Effector memory CD4-positive, alpha-beta T cell (primary cell): ENCODE data around the gene MS4A10.

Experiments used
- DNase-seq, 3 donors: peaks; one replicate each; pipeline ENCODE4 v3.0.0-alpha.2; 2020
- H3K27ac ChIP-seq: 2 replicates; pipeline ENCODE4 v1.7.0; 2013; ENCODE audit warnings: mild to moderate bottlenecking, low read length, moderate library complexity; ENCODE audit not compliant: insufficient read depth, poor library complexity, severe bottlenecking
- H3K27me3 ChIP-seq: replicated peaks from 2 replicates; pipeline ENCODE4 v1.7.0; 2013; ENCODE audit warnings: mild to moderate bottlenecking, low read length; ENCODE audit not compliant: insufficient read depth, control insufficient read depth, poor library complexity, severe bottlenecking
- H3K36me3 ChIP-seq: 2 replicates; pipeline ENCODE4 v1.7.0; 2013; ENCODE audit warnings: mild to moderate bottlenecking, low read length, moderate library complexity; ENCODE audit not compliant: control insufficient read depth, insufficient read depth
- H3K4me1 ChIP-seq: 2 replicates; pipeline ENCODE4 v1.7.0; 2013; ENCODE audit warnings: low read length, mild to moderate bottlenecking; ENCODE audit not compliant: control insufficient read depth, insufficient read depth, poor library complexity, severe bottlenecking
- H3K4me3 ChIP-seq: 2 replicates; pipeline ENCODE4 v1.7.0; 2013; ENCODE audit warnings: low read length, low read depth, mild to moderate bottlenecking; ENCODE audit not compliant: insufficient read depth, poor library complexity, severe bottlenecking
- H3K9me3 ChIP-seq: 2 replicates; pipeline ENCODE4 v1.7.0; 2013; ENCODE audit warnings: mild to moderate bottlenecking, low read length, moderate library complexity; ENCODE audit not compliant: control insufficient read depth
- total RNA-seq, 3 donors: gene quantifications; one replicate each; lab custom pipeline; 2026; lab: John Stamatoyannopoulos, UW

Gene MS4A10
- 0 reads per million in 3 donors for total RNA-seq

DNA sequence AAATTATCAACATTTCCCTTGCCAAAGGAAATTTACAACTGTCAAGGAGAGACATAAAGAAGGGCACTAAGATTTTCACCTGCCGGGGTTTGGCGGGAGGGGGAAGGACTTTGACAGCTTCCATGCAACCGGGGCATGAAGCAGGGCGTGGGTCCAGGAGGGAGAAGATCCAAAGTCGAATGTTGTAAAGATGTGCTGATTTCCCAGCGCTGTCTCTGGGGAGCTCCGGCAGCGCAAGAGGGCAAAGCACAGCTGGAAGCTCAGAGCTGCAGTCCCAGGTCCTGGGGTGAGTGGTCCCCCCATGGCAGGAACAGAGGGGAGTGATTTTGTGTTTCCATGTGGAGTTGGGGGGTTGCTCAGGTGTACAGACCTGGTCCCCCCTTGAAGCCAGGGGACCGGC lies at the start of gene MS4A10:
Gene MS4A10 (plus strand): TSS at position 198 of the 400 bp plus-strand sequence. CDS start 5,003 bp downstream, outside the sequence.
- H3K9me3 ChIP-seq, result no peaks in the 10 kb centered on the region
- no peaks in the 10 kb centered on the region for H3K36me3 ChIP-seq
- no peaks in the 10 kb centered on the region for H3K27me3 ChIP-seq
- DNase-seq, result no peak
- no peak within 1 kb of the TSS for H3K4me3 ChIP-seq
- H3K27ac ChIP-seq, result no peak within 1 kb of the TSS
- no peaks in the 10 kb centered on the region for H3K4me1 ChIP-seq

- Histone ChIP-seq H3K9me3 (no peaks in the 10 kb centered on the region), H3K36me3 (no peaks in the 10 kb centered on the region), H3K4me1 (no peaks in the 10 kb centered on the region), H3K27me3 (no peaks in the 10 kb centered on the region), H3K4me3 (no peak overlapping the region), H3K27ac (no peak overlapping the region)
- no peak for DNase-seq
These were observed 46.0 kb upstream of the MS4A10 start for GRCh38 chr11:60739114-60739513.

DNA sequence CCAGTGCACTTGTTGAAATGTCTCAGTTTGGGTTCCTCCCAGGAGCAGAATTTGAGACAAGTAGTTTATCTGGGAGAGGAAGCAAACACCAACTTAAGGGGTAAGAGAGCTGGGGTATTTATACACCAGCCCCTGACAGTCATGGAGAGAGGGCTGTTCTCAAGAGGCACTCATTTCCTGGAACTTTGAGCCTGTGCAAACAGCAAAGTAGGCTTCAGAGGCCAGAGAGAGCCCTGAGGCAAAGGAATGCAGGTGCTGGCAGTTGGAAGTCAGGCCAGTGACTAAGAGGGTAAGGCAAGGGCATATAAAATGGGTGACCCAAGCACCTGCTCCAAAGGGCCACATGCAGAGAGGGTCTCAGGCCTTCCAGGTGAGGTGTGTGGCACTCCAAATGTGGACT lies 44.6 kb upstream of the MS4A10 start:
- H3K4me3 ChIP-seq, result no peak overlapping the region
- no peak overlapping the region for H3K27ac ChIP-seq
- H3K36me3 ChIP-seq, result no peaks in the 10 kb centered on the region
- no peaks in the 10 kb centered on the region for H3K9me3 ChIP-seq
- no peaks in the 10 kb centered on the region for H3K27me3 ChIP-seq
- no peaks in the 10 kb centered on the region for H3K4me1 ChIP-seq
- no peak for DNase-seq

- Histone ChIP-seq H3K4me1 (no peaks in the 10 kb centered on the region), H3K27ac (no peak overlapping the region), H3K9me3 (no peaks in the 10 kb centered on the region), H3K4me3 (no peak overlapping the region), H3K36me3 (no peaks in the 10 kb centered on the region), H3K27me3 (no peaks in the 10 kb centered on the region)
- DNase-seq, result no peak
These were observed 43.7 kb upstream of the MS4A10 start for GRCh38 chr11:60741421-60741820.

- DNase-seq, result no peak
- Histone ChIP-seq H3K4me3 (no peak overlapping the region), H3K9me3 (no peaks in the 10 kb centered on the region), H3K36me3 (no peaks in the 10 kb centered on the region), H3K27me3 (no peaks in the 10 kb centered on the region), H3K27ac (no peak overlapping the region), H3K4me1 (no peaks in the 10 kb centered on the region)
These were observed 42.1 kb upstream of the MS4A10 start for GRCh38 chr11:60743058-60743457.

DNA sequence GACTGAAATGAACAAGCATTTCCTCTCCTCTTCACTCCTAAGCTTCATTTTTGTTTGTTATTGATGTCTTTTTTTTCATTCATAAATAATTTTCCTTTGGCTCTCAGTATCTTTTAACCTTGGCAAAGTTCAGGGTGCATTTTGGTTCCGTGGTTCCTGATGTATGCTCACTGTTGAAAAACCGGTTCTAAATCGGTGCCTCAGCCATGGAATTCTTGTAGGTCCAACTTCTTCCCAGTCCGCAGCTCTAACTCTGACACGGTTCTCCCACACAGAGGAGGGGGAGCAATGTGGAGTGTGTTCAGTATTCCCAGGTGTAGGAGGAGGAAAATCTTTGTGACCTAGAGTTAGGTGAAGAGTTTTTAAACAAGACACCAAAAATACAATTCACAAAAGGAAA lies 41.0 kb upstream of the MS4A10 start:
- Histone ChIP-seq H3K27ac (no peak overlapping the region), H3K4me1 (no peaks in the 10 kb centered on the region), H3K36me3 (no peaks in the 10 kb centered on the region), H3K4me3 (no peak overlapping the region), H3K9me3 (no peaks in the 10 kb centered on the region), H3K27me3 (no peaks in the 10 kb centered on the region)
- no peak for DNase-seq

DNA sequence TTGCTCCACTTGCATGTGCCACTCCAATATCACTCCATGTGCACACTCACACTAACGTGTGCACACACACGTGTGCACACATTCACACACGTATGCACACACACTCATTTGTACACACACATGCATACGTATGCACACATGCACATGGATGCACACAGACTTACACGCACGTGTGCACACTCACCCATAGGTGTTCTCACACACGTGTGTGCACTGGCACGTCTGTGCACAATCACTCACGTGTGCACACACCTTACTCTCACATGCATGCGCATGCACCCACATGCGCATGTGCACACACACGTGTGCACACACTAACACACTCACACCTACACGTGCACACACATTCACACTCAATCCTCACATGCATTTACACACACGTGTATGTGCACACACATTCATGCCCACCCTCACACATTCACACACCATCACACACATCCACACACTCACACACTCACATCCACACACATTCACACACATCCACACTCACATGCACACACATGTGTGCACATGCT lies 37.7 kb upstream of the MS4A10 start:
- H3K4me1 ChIP-seq, result no peaks in the 10 kb centered on the region
- no peak for DNase-seq
- H3K4me3 ChIP-seq, result no peak overlapping the region
- no peaks in the 10 kb centered on the region for H3K27me3 ChIP-seq
- no peaks in the 10 kb centered on the region for H3K36me3 ChIP-seq
- no peaks in the 10 kb centered on the region for H3K9me3 ChIP-seq
- H3K27ac ChIP-seq, result no peak overlapping the region

- Histone ChIP-seq H3K4me3 (no peak overlapping the region), H3K4me1 (no peaks in the 10 kb centered on the region), H3K27ac (no peak overlapping the region), H3K27me3 (no peaks in the 10 kb centered on the region), H3K9me3 (no peaks in the 10 kb centered on the region), H3K36me3 (no peaks in the 10 kb centered on the region)
- no peak for DNase-seq
These were observed 36.9 kb upstream of the MS4A10 start for GRCh38 chr11:60748225-60748624.

DNA sequence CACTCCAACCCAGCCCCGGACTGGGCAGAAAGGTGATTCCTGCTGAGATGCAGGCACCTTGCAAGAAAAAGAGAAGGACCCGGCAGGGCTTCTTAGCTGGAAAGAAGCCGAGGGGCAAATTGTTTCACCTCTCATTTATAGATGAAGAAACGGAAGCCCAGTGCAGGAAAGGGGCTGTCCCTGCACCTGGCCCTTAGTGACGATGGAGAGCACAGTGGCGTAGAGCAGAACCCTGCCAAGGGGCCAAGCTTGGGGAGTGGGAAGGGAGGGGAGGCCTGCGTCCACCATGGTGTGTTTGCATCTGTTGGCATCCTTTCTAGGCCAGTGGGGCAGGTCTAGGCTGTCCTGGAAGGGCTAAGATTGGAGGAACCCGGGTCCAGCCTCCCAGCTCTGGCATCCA lies 36.3 kb upstream of the MS4A10 start:
- Histone ChIP-seq H3K9me3 (no peaks in the 10 kb centered on the region), H3K4me1 (no peaks in the 10 kb centered on the region), H3K27ac (no peak overlapping the region), H3K27me3 (no peaks in the 10 kb centered on the region), H3K36me3 (no peaks in the 10 kb centered on the region), H3K4me3 (no peak overlapping the region)
- DNase-seq, result no peak

DNA sequence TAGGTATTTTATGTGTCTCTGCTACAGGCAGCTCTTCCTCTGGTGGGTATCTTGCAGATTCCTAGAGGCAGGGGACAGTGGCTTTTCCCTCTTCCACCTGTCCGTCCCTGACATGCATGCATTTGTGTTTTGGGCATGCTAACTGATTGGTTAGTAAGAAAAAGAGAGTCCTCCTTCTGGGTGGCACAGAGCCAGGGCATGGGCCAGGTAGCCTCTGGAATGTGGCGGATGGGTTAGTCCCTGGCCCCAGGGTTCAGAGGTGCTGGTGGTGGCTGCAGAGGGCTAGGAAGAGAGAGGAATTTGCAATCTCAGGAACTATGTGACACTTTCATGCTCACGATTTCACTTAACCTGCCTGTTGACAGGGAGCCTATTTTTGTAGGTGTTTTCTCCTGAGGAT lies 34.2 kb upstream of the MS4A10 start:
- Histone ChIP-seq H3K36me3 (no peaks in the 10 kb centered on the region), H3K4me3 (no peak overlapping the region), H3K27me3 (no peaks in the 10 kb centered on the region), H3K9me3 (no peaks in the 10 kb centered on the region), H3K4me1 (no peaks in the 10 kb centered on the region), H3K27ac (no peak overlapping the region)
- DNase-seq, result no peak
